K562 (cell line): ENCODE results near the gene MMRN2. TPM values are rescaled to one million over a fixed set of nuclear protein-coding genes. Genes with fewer than 3 reads are reported as not detected.

Source experiments
- ATAC-seq: fragments of 200-7000 bp; cut with Tn5 transposase; 3 replicates; pipeline ENCODE4 v1.9.1; 2020; ENCODE audit warnings: moderate library complexity
- BruUV-seq: library from RNA; stranded (reverse); fragments of 400-500 nt; replicated peaks from 2 replicates; lab custom pipeline; 2021; lab: Mats Ljungman, UMichigan
- CTCF ChIA-PET: fragments of 300-600 bp; formaldehyde crosslinking; extraction: SDS; loops from one replicate; lab custom pipeline; 2021; ENCODE audit warnings: low intra/inter-chr PET ratio; lab: Yijun Ruan, JAX
- POLR2A ChIA-PET: fragments of 300-600, 350-650 bp; sonication (Branson Sonifier 250); formaldehyde crosslinking; extraction: SDS; loops from one replicate; lab custom pipeline; 2021; ENCODE audit warnings: antibody characterized with exemption, inconsistent platforms; lab: Yijun Ruan, JAX
- DNase-seq, 4 experiments: peaks; one replicate each; pipeline versions ENCODE4 v3.0.0 to v3.0.0-alpha.2; 2011 to 2018; ENCODE audit warnings: low spot score in 3 of 4, mixed read lengths in 3 of 4; ENCODE audit errors: extremely low read depth in 1 of 4
- FAIRE-seq: peaks from 2 replicates; lab custom pipeline; 2011; peaks lifted over from hg19 to GRCh38; lab: Jason Lieb, UNC
- H2AFZ ChIP-seq: 2 replicates; pipeline ENCODE4 v1.6.0; 2011; ENCODE audit warnings: low read depth, low read length, control low read depth, inconsistent platforms
- H3K27ac ChIP-seq: fragments of 200-600 bp; 3 replicates; pipeline ENCODE4 v1.8.0; 2011; ENCODE audit warnings: low read depth, mild to moderate bottlenecking, control low read depth, inconsistent platforms, low read length, moderate library complexity, mixed read lengths; ENCODE audit errors: extremely low read depth
- H3K27me3 ChIP-seq, 2 experiments: fragments of 300-600 bp in 1 of 2; 2 replicates in 1 of 2; 3 replicates in 1 of 2; pipeline versions ENCODE4 v1.6.0 to v1.8.0; 2011; ENCODE audit warnings: inconsistent platforms in 2 of 2, low read length in 2 of 2, mild to moderate bottlenecking in 1 of 2, mixed read lengths in 1 of 2, moderate library complexity in 1 of 2; ENCODE audit not compliant: control insufficient read depth in 2 of 2, insufficient read depth in 2 of 2
- H3K36me3 ChIP-seq: fragments of 300-600 bp; 3 replicates; pipeline ENCODE4 v1.8.0; 2011; ENCODE audit warnings: mild to moderate bottlenecking, low read length, inconsistent platforms; ENCODE audit not compliant: control insufficient read depth, insufficient read depth
- H3K4me1 ChIP-seq, 2 experiments: fragments of 200-600 bp in 1 of 2; replicated peaks in 1 of 2; 2 replicates in 1 of 2; 3 replicates in 1 of 2; pipeline versions ENCODE4 v1.5.1 to v1.8.0; 2011; ENCODE audit warnings: inconsistent platforms in 2 of 2, low read length in 2 of 2, mild to moderate bottlenecking in 1 of 2, mixed read lengths in 1 of 2, moderate library complexity in 1 of 2; ENCODE audit not compliant: control insufficient read depth in 2 of 2, insufficient read depth in 2 of 2
- H3K4me2 ChIP-seq: 2 replicates; pipeline ENCODE4 v1.6.1; 2011; ENCODE audit warnings: low read length, control low read depth, inconsistent platforms, mixed read lengths; ENCODE audit not compliant: insufficient read depth
- H3K4me3 ChIP-seq: fragments of 200-600 bp; sonication (generic), shearing (Covaris generic); 2 replicates; pipeline ENCODE4 v1.5.1; 2016; ENCODE audit warnings: control low read depth, inconsistent platforms
- H3K79me2 ChIP-seq: fragments of 200-600 bp; 3 replicates; pipeline ENCODE4 v1.8.0; 2011; ENCODE audit warnings: low read length, inconsistent platforms; ENCODE audit not compliant: control insufficient read depth, insufficient read depth
- H3K9ac ChIP-seq, 2 experiments: 2 replicates each; pipeline versions ENCODE4 v1.6.0 to v1.6.1; 2011; ENCODE audit warnings: low read depth in 2 of 2, low read length in 2 of 2, control low read depth in 1 of 2, inconsistent platforms in 1 of 2, mild to moderate bottlenecking in 1 of 2, mixed read lengths in 1 of 2; ENCODE audit not compliant: insufficient read depth in 1 of 2
- H3K9me1 ChIP-seq: one replicate; pipeline ENCODE4 v1.6.0; 2011; ENCODE audit warnings: inconsistent platforms, mild to moderate bottlenecking, low read length, moderate library complexity; ENCODE audit not compliant: control insufficient read depth, insufficient read depth
- H3K9me3 ChIP-seq: replicated peaks from 2 replicates; pipeline ENCODE4 v1.5.1; 2011; ENCODE audit warnings: low read depth, low read length, inconsistent platforms; ENCODE audit not compliant: control insufficient read depth, insufficient read depth
- H4K20me1 ChIP-seq: replicated peaks from 2 replicates; pipeline ENCODE4 v1.6.1; 2011; ENCODE audit warnings: low read length, inconsistent platforms, mixed read lengths; ENCODE audit not compliant: control insufficient read depth, insufficient read depth
- ATF1 ChIP-seq, 2 experiments: fragments of 450-650 bp in 1 of 2; IDR thresholded peaks; 2 replicates each; pipeline ENCODE4 v1.6.1; 2016; ENCODE audit warnings: missing compliant biosample characterization in 1 of 2, missing genetic modification characterization in 1 of 2
- CREBBP ChIP-seq: IDR thresholded peaks from one replicate; pipeline ENCODE4 v1.6.1; 2012; ENCODE audit warnings: low read depth, mild to moderate bottlenecking, control low read depth, inconsistent platforms, low read length
- CTBP1 ChIP-seq: fragments of 450-650 bp; IDR thresholded peaks from 2 replicates; pipeline ENCODE4 v1.6.1; 2016; ENCODE audit warnings: borderline replicate concordance
- ELF1 ChIP-seq: fragments of 200-800 bp; sonication (Bioruptor generic); IDR thresholded peaks from 2 replicates; pipeline ENCODE4 v1.6.1; 2016; ENCODE audit warnings: missing genetic modification characterization, missing compliant biosample characterization
- JUND ChIP-seq, 2 experiments: IDR thresholded peaks; 2 replicates in 1 of 2; 3 replicates in 1 of 2; pipeline ENCODE4 v1.6.1; 2011; ENCODE audit warnings: borderline replicate concordance in 2 of 2, low read depth in 2 of 2, low read length in 2 of 2, improper control_type of control experiment in 1 of 2, missing biosample characterization in 1 of 2, missing genetic modification characterization in 1 of 2, missing genetic modification reagents in 1 of 2
- MNT ChIP-seq, 2 experiments: fragments of 450-650 bp; conservative IDR thresholded peaks; 2 replicates each; pipeline ENCODE4 v1.6.1; 2017; ENCODE audit warnings: mild to moderate bottlenecking in 2 of 2, moderate library complexity in 2 of 2
- MYC ChIP-seq, 2 experiments: fragments of 250-450 bp in 1 of 2; sonication (Bioruptor Pico) in 1 of 2; IDR thresholded peaks; 2 replicates each; pipeline versions ENCODE4 v1.5.1 to v1.6.1; 2012 to 2021; ENCODE audit warnings: low read depth in 2 of 2, borderline replicate concordance in 1 of 2, improper control_type of control experiment in 1 of 2, low read length in 1 of 2, mild to moderate bottlenecking in 1 of 2, moderate library complexity in 1 of 2
- NFRKB ChIP-seq: fragments of 450-650 bp; IDR thresholded peaks from 2 replicates; pipeline ENCODE4 v1.6.1; 2016; ENCODE audit warnings: low read depth
- NRF1 ChIP-seq, 2 experiments: fragments of 450-650 bp; IDR thresholded peaks in 1 of 2; conservative IDR thresholded peaks in 1 of 2; 2 replicates each; pipeline ENCODE4 v1.6.1; 2014; ENCODE audit warnings: mild to moderate bottlenecking in 2 of 2
- PHF21A ChIP-seq: fragments of 450-650 bp; IDR thresholded peaks from 2 replicates; pipeline ENCODE4 v1.6.1; 2017; ENCODE audit warnings: low read depth, borderline replicate concordance
- POLR2G ChIP-seq: fragments of 200-400 bp; formaldehyde crosslinking; IDR thresholded peaks from 2 replicates; pipeline ENCODE4 v1.6.1; 2017; ENCODE audit warnings: low read depth, mild to moderate bottlenecking, antibody characterized with exemption, low read length, moderate library complexity
- SIN3A ChIP-seq, 2 experiments: fragments of 150-350 bp in 1 of 2; IDR thresholded peaks; 2 replicates each; pipeline ENCODE4 v1.6.1; 2011 to 2016; ENCODE audit warnings: borderline replicate concordance in 2 of 2, low read depth in 2 of 2, low read length in 2 of 2, mild to moderate bottlenecking in 2 of 2, moderate library complexity in 2 of 2; ENCODE audit not compliant: control insufficient read depth in 1 of 2
- SMAD1 ChIP-seq: fragments of 150-350 bp; IDR thresholded peaks from 2 replicates; pipeline ENCODE4 v1.6.1; 2014; ENCODE audit warnings: low read length, low read depth; ENCODE audit not compliant: partially characterized antibody
- SPI1 ChIP-seq: IDR thresholded peaks from 2 replicates; pipeline ENCODE4 v1.6.1; 2011; ENCODE audit warnings: low read depth, low read length, control low read depth, borderline replicate concordance
- SUPT5H ChIP-seq: fragments of 450-650 bp; IDR thresholded peaks from 2 replicates; pipeline ENCODE4 v1.6.1; 2016
- ZNF232 ChIP-seq: sonication (generic); formaldehyde crosslinking; IDR thresholded peaks from 2 replicates; pipeline ENCODE4 v1.8.0; 2022; ENCODE audit warnings: mild to moderate bottlenecking, missing genetic modification reagents
- WGBS: fragments of 100-300 bp; shearing (Covaris generic); methylation state at CpG from one replicate; pipeline ENCODE4 v1.1.6; 2016; ENCODE audit warnings: low coverage, mixed read lengths; ENCODE audit not compliant: insufficient coverage; ENCODE audit errors: missing lambda C conversion rate; 5-methylcytosine and 5-hydroxymethylcytosine counted together
- in situ Hi-C: fragments of 300-500 bp; cut with MboI; formaldehyde crosslinking; loops from 4 replicates; pipeline ENCODE4 v1.15.0; 2018; ENCODE audit warnings: inconsistent platforms, mixed read lengths
- intact Hi-C: fragments of 100-400 bp; cut with micrococcal nuclease; formaldehyde crosslinking; loops from 2 replicates; pipeline ENCODE4 v1.14.2; 2022
- polyA plus RNA-seq, 8 experiments: library from polyadenylated mRNA; depleted of rRNA in 4 of 8; stranded (reverse) in 5 of 8; unstranded in 3 of 8; fragments of >200 nt; fragmentation: Nextera tagmentation in 2 of 8; fragmentation: Illumina TruSeq in 1 of 8; extraction: Ambion mirVana in 2 of 8; extraction: Trizol in 1 of 8; gene quantifications; 2 replicates each; pipeline versions ENCODE4 v1.2.1 to v1.2.3, GENCODE V29; 2011 to 2014; ENCODE audit warnings: inconsistent platforms in 1 of 8, missing spikeins in 1 of 8
- total RNA-seq, 7 experiments: library from RNA; depleted of rRNA in 6 of 7; stranded (reverse); fragments of >200 nt in 6 of 7; fragmentation: Illumina TruSeq in 2 of 7; extraction: Trizol in 2 of 7; gene quantifications; 2 replicates each; pipeline versions ENCODE4 v1.2.1 to v1.2.3, GENCODE V29; 2011 to 2021; ENCODE audit warnings: low replicate concordance in 1 of 7
- TF ChIP-seq, protein P1 (sequence below): fragments of 450-650 bp; formaldehyde crosslinking; IDR thresholded peaks from 2 replicates; pipeline ENCODE4 v1.4.0; 2022; ENCODE audit warnings: mild to moderate bottlenecking, moderate library complexity

The MMRN2 gene
- total and polyA plus RNA-seq, 9 of the 15 experiments (the other 6 are each of a cell fraction or from before 2014, with no cell fraction given) = 0.07 to 2.0 (median 1.2) TPM

GRCh38 chr10:86958901-86959736 lies 1.7 kb upstream of the MMRN2 start:
- POLR2A ChIA-PET = no interaction called here
- no TSS peak for BruUV-seq
- peak; percentile 99 for FAIRE-seq
- Histone ChIP-seq H3K27ac (peak overlapping the region; percentile 91), H2AFZ (peak overlapping the region; percentile 83), H3K4me3 (peak overlapping the region; percentile 49), H3K36me3 (peaks cover 4% of the 10 kb centered on the region; the same call in 2 of the 3 replicates), H3K4me2 (peak overlapping the region; percentile 83), H3K9me3 (no peaks in the 10 kb centered on the region), H4K20me1 (no peaks in the 10 kb centered on the region), H3K4me1 (peaks cover 62 to 85% of the 10 kb centered on the region in 2 experiments), H3K9ac (peak overlapping the region; percentile 79 to 90), H3K27me3 (no peaks in the 10 kb centered on the region), H3K9me1 (no peaks in the 10 kb centered on the region), H3K79me2 (peaks cover 17% of the 10 kb centered on the region; the same call in 2 of the 3 replicates)
- 3% methylated on average over 8 of the region's 16 CpGs for WGBS
- in situ Hi-C loops = no loop called here
- ATAC-seq = peak; percentile 77
- DNase-seq = peak; percentile 80 to 94 (median 84)
- intact Hi-C loops = no loop called here
- CTCF ChIA-PET = interaction anchor here (4.5 kb wide), 1 partner anchor 20 kb away, joined by 28 read pairs; no protein-coding TSS in a partner anchor
- TF ChIP-seq SPI1 (peak; percentile 48; the same call in 1 of the 2 replicates), NRF1 (conservative IDR thresholded peaks at IDR 0.05 in 1 of 2, IDR thresholded peaks at IDR 0.05 in 1 of 2) (peak in 1 of 2 experiments; percentile 33; a peak in 1 of 4 replicates), POLR2G (peak; percentile 38; the same call in 1 of the 2 replicates), PHF21A (0 out of 2 replicates have a peak, but pooled peaks have one; percentile 21), MNT (conservative IDR thresholded peaks at IDR 0.05) (peak; percentile 14 to 36; a peak in 1 of 4 replicates), CTBP1 (peak; percentile 94), SIN3A (IDR thresholded peaks at IDR 0.05; ENCODE audit: borderline replicate concordance in 2 of 2, control insufficient read depth in 1 of 2, low read depth in 2 of 2, low read length in 2 of 2) (peak in 1 of 2 experiments; percentile 17; a peak in 1 of 4 replicates), SUPT5H (peak; percentile 74), MYC (IDR thresholded peaks at IDR 0.05; ENCODE audit: low read depth, low read length) (peak; percentile 12; the same call in 1 of the 2 replicates), MYC (CRISPR knock-in tag; IDR thresholded peaks at IDR 0.05; ENCODE audit: borderline replicate concordance, low read depth) (no peak), NFRKB (0 out of 2 replicates have a peak, but pooled peaks have one; percentile 67), ZNF232 (CRISPR knock-in tag) (no peak), ATF1 (CRISPR knock-in tag; IDR thresholded peaks at IDR 0.05) (no peak), ATF1 (tag; IDR thresholded peaks at IDR 0.05) (peak; percentile 29; the same call in 1 of the 2 replicates), SMAD1 (no peak), ELF1 (tag) (no peak), JUND (IDR thresholded peaks at IDR 0.05; ENCODE audit: borderline replicate concordance, low read depth, low read length) (peak; percentile 90), JUND (tag; IDR thresholded peaks at IDR 0.05; ENCODE audit: borderline replicate concordance, low read depth, low read length) (peak; percentile 73; the same call in 1 of the 3 replicates), CREBBP (no peak)
- TF ChIP-seq, protein P1, sequence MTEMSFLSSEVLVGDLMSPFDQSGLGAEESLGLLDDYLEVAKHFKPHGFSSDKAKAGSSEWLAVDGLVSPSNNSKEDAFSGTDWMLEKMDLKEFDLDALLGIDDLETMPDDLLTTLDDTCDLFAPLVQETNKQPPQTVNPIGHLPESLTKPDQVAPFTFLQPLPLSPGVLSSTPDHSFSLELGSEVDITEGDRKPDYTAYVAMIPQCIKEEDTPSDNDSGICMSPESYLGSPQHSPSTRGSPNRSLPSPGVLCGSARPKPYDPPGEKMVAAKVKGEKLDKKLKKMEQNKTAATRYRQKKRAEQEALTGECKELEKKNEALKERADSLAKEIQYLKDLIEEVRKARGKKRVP = no peak
